ENCODE measurements around the gene RDH11. TPM values are rescaled to one million over a fixed set of nuclear protein-coding genes. Genes with fewer than 3 reads are reported as not detected.

The RDH11 gene
- total RNA-seq, 6 experiments from 2014 or later = 46.1 to 51.9 (median 49.6) TPM

DNA sequence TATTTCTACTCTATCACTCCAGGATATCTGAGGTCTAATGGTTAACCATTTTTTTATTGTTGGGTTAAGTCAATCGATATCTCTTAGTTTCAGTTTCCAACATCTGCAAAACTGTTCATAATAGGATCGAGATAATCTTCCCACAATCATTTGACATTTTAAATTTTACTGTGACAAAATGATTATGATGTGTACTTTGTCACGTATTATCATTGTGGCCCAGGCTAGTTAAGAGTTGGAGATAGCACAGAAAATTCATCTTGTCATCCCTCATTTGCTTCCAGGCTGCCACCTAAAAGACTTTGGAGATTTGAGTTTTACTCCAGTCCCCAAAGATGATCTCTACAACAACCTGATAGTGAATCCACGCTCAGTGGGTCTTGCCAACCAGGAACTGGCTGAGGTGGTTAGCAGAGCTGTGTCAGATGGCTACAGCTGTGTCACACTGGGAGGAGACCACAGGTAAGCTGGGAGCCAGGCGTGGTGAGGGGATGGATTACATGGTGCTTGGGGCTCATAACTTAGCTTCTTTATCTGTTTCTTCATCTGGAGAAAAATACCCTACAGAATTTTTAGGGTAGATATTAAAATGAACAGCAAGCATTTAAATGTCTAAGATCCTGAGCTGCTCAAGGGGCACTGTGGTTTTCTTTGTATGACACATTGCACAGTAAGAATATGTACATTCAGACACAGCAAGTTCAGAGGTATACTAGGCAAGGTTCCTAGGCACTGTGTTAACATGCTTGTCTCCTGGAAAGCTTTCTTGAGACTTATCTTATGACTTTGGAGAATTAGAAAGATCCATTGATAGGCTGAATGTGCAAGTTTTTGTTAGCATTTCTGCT lies 53.4 kb downstream of the RDH11 start:
- TF ChIP-seq, protein P1, sequence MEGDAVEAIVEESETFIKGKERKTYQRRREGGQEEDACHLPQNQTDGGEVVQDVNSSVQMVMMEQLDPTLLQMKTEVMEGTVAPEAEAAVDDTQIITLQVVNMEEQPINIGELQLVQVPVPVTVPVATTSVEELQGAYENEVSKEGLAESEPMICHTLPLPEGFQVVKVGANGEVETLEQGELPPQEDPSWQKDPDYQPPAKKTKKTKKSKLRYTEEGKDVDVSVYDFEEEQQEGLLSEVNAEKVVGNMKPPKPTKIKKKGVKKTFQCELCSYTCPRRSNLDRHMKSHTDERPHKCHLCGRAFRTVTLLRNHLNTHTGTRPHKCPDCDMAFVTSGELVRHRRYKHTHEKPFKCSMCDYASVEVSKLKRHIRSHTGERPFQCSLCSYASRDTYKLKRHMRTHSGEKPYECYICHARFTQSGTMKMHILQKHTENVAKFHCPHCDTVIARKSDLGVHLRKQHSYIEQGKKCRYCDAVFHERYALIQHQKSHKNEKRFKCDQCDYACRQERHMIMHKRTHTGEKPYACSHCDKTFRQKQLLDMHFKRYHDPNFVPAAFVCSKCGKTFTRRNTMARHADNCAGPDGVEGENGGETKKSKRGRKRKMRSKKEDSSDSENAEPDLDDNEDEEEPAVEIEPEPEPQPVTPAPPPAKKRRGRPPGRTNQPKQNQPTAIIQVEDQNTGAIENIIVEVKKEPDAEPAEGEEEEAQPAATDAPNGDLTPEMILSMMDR (IDR thresholded peaks at IDR 0.05) = no peak
- Mint-ChIP-seq H3K4me3 (no peak overlapping the region), H3K27ac (no peak overlapping the region), H3K9me3 (no peaks in the 10 kb centered on the region), H3K36me3 (ENCODE audit: low read depth) (peaks cover 14% of the 10 kb centered on the region), H3K27me3 (ENCODE audit: insufficient read depth) (peaks cover 2% of the 10 kb centered on the region; the same call in 1 of the 2 replicates), H3K4me1 (ENCODE audit: low read depth) (no peaks in the 10 kb centered on the region)
- no peak for DNase-seq

DNA sequence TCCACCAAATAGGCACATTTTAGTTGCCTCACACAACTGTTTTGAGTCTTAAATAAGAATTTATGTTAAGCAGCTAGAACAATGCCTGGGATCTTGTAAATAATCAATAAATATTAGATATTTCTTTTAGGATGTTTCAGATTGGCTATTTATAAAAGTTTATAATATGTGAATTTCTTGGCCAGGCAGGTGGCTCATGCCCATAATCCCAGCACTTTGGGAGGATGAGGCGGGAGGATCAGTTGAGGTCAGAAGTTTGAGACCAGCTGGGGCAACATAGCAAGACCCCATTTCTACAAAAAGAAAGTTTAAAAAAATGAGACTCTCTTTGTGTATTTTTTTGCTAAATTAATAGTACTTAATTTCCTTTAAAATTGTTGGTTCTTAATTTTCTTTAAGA lies 54.1 kb downstream of the RDH11 start:
- TF ChIP-seq, protein P1 (IDR thresholded peaks at IDR 0.05) = no peak
- H3K9me3 Mint-ChIP-seq = no peaks in the 10 kb centered on the region
- H3K4me1 Mint-ChIP-seq (ENCODE audit: low read depth) = no peaks in the 10 kb centered on the region
- H3K27ac Mint-ChIP-seq = no peak overlapping the region
- no peak for DNase-seq
- no peak overlapping the region for H3K4me3 Mint-ChIP-seq
- H3K36me3 Mint-ChIP-seq (ENCODE audit: low read depth) = peaks cover 7% of the 10 kb centered on the region
- H3K27me3 Mint-ChIP-seq (ENCODE audit: insufficient read depth) = peaks cover 2% of the 10 kb centered on the region; the same call in 1 of the 2 replicates

DNA sequence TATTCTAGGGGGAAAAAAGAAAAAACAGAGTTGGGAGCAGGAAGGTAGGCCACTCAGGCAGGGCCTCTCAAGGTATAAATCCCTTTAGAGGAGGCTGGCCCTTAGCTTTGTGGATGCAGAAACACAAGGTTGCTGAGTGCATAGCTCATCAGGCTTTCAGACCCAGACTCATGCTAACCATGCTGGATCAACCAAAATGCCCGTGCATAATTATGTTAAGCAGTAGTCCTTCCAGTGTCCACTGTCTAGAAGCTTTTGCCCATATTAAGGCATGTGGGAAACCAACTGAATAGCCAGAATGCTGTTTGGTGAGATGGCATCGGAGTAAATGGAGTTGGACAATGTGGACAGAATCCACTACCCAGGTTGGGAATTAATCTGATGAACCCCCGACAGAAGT lies 56.9 kb downstream of the RDH11 start:
- H3K27ac Mint-ChIP-seq = no peak overlapping the region
- no peaks in the 10 kb centered on the region for H3K36me3 Mint-ChIP-seq (ENCODE audit: low read depth)
- no peaks in the 10 kb centered on the region for H3K9me3 Mint-ChIP-seq
- H3K4me1 Mint-ChIP-seq (ENCODE audit: low read depth) = no peaks in the 10 kb centered on the region
- TF ChIP-seq, protein P1 (IDR thresholded peaks at IDR 0.05) = no peak
- no peak overlapping the region for H3K4me3 Mint-ChIP-seq
- peaks cover 2% of the 10 kb centered on the region for H3K27me3 Mint-ChIP-seq (ENCODE audit: insufficient read depth)
- DNase-seq = no peak

DNA sequence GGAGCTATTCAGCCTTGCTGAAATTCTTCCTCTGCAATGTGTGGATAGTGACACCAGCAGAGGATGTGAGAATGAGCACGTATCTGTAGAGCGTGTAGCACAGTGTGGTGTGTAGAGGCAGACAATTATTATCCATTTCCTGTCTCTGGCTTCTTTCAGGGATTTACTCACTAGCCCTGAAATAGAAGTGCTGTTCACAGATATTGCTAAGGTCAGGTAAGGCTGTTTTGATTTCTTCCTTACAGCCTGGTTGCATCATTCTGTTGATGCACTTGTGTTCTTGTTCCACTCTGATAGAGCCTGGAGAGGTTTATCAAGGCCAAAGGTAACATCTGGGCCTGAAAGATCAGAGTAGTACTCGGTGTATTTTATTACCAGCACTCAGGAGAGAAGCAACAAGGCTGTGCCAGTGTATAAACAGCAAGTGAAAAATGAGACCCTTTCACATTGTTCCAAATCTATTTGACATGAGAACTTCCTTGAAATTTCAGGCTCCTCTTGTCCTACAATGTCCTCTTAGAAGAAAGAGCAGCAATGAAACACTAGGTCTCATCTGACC lies 59.1 kb downstream of the RDH11 start:
- Mint-ChIP-seq H3K27me3 (ENCODE audit: insufficient read depth) (peaks cover 4% of the 10 kb centered on the region), H3K4me1 (ENCODE audit: low read depth) (no peaks in the 10 kb centered on the region)
- no peak for DNase-seq

DNA sequence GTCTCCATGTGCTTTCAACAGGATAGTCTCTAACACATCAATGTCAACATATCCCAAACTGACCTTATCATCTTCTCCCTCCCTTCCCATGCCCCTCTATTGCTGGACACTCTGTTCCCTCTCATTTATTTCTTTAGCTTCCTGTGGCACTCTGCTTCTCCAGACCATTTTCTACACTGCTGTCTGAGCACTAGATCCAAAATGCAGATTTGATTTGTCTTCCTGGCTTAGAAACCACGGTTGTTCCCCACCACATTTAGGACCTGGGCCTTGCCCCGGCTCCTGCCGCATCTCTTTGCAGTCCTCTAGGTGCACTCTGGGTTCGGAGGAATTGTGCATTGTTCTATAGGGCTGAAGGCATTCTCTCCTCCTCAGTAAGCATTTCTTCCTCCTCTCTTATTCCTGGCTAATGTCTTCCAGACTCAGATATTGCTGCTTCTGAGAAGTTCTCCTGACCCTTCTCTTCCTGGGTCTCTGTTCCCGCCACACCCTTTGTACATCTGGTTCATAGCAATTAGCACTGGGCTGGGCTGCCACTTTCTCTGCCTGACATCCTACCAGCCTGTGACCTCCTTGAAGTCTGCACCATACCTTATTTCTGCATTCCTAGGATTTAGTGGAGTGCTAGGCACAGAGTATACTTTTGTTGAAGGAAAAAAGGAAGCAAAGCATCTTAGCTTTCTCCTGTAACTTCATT lies 62.0 kb downstream of the RDH11 start:
- Mint-ChIP-seq H3K27ac (no peak overlapping the region), H3K36me3 (ENCODE audit: low read depth) (no peaks in the 10 kb centered on the region), H3K27me3 (ENCODE audit: insufficient read depth) (peaks cover 5% of the 10 kb centered on the region), H3K9me3 (no peaks in the 10 kb centered on the region), H3K4me1 (ENCODE audit: low read depth) (no peaks in the 10 kb centered on the region), H3K4me3 (no peak overlapping the region)
- no peak for DNase-seq
- TF ChIP-seq, protein P1 (IDR thresholded peaks at IDR 0.05) = no peak

More for the DNA sequence above, 59.1 kb downstream of the RDH11 start:
- Mint-ChIP-seq H3K9me3 (no peaks in the 10 kb centered on the region), H3K27ac (no peak overlapping the region), H3K4me3 (no peak overlapping the region), H3K36me3 (ENCODE audit: low read depth) (no peaks in the 10 kb centered on the region)
- TF ChIP-seq, protein P1 (IDR thresholded peaks at IDR 0.05) = no peak
